ENCODE results near the gene UHRF1.

UHRF1 gene

DNA sequence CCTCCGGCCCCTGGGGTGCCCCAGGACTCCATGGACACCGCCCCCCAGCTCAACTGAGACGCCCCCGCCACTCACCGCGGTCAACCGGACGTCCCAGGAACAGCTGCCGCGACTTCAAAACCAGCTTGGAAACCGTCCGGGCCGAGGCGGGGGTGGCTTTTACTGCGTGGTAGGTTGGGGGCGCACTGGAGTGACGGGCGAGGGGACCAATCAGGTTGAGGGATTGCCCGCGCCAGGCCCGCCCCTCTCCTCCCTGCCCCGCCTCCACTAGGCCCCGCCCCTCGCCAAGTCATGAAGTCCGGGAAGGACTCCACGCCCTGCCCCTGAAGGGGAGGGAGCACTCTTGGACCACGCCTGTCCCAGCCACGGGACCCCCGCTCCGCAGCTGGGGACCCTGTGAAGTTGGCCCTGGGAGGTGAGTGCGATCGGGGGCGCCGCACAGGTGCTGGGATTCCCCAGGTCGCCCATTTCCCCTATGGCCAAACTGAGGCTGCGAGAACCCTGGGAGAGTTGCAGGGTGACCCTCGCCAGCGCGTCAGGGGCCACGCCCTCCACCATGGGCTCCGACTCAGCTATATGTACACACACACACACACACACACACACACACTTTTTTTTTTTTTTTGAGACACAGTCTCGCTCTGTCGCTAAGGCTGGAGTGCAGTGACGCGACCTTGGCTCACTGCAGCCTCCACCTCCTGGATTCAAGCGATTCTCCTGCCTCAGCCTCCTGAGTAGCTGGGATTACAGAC lies 41.6 kb upstream of the UHRF1 start, which contains the start of gene PLIN3:
PLIN3 (minus strand) TSS at position 134 of the 752 bp plus-strand sequence. CDS start 6,273 bp downstream, outside the sequence.
- H4K20me1 ChIP-seq (ENCODE audit: insufficient read depth, low read length) = no peaks in the 10 kb centered on the region
- peak within 1 kb of the TSS; percentile 89 for H3K4me3 ChIP-seq (ENCODE audit: low read length)
- H3K9me3 ChIP-seq (ENCODE audit: insufficient read depth, low read length) = no peaks in the 10 kb centered on the region
- no peaks in the 10 kb centered on the region for H3K27me3 ChIP-seq (ENCODE audit: low read depth, low read length)
- peak within 1 kb of the TSS; percentile 24 for H3K27ac ChIP-seq (ENCODE audit: low read length)
- H2AFZ ChIP-seq (ENCODE audit: low read depth, low read length) = peak within 1 kb of the TSS; percentile 60
- peak within 1 kb of the TSS; percentile 87 for H3K4me2 ChIP-seq (ENCODE audit: low read length)
- H3K9ac ChIP-seq (ENCODE audit: low read length) = peak within 1 kb of the TSS; percentile 91
- TF ChIP-seq EZH2phosphoT487 (IDR thresholded peaks at IDR 0.05; ENCODE audit: low read depth) = no peak
- TF ChIP-seq, protein P1, sequence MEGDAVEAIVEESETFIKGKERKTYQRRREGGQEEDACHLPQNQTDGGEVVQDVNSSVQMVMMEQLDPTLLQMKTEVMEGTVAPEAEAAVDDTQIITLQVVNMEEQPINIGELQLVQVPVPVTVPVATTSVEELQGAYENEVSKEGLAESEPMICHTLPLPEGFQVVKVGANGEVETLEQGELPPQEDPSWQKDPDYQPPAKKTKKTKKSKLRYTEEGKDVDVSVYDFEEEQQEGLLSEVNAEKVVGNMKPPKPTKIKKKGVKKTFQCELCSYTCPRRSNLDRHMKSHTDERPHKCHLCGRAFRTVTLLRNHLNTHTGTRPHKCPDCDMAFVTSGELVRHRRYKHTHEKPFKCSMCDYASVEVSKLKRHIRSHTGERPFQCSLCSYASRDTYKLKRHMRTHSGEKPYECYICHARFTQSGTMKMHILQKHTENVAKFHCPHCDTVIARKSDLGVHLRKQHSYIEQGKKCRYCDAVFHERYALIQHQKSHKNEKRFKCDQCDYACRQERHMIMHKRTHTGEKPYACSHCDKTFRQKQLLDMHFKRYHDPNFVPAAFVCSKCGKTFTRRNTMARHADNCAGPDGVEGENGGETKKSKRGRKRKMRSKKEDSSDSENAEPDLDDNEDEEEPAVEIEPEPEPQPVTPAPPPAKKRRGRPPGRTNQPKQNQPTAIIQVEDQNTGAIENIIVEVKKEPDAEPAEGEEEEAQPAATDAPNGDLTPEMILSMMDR (IDR thresholded peaks at IDR 0.05; ENCODE audit: low read depth, low read length) = no peak
- no peaks in the 10 kb centered on the region for H3K79me2 ChIP-seq (ENCODE audit: low read length)
- peaks cover 23% of the 10 kb centered on the region for H3K4me1 ChIP-seq (ENCODE audit: low read length)
- no peaks in the 10 kb centered on the region for H3K36me3 ChIP-seq (replicated peaks; ENCODE audit: low read depth, low read length)

DNA sequence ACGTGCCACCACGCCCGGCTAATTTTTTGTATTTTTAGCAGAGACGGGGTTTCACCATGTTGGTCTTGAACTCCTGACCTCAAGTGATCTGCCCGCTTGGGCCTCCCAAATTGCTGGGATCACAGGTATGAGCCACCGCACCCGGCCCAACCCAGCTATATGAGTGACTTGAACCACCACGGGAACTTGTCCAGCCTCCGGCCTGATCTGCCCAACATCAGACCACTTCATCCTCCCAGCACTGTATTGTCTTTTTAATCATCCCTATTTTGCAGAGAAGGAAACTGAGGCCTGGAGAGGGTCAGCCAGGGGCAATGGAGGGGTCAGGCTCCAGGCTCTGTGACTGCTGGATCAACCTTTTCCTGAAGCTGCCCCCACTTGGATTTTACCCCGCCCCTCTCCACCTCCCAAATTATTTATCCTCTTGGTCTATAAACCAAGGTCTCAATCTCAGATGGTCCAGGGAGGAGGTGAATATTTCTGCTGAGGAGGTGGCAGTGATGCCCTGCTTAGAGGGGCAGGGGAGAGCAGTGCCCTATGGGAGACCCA lies 40.9 kb upstream of the UHRF1 start:
- Histone ChIP-seq H3K27ac (ENCODE audit: low read length) (no peak overlapping the region), H3K4me2 (ENCODE audit: low read length) (peak overlapping the region; percentile 87), H3K4me3 (ENCODE audit: low read length) (peak overlapping the region; percentile 89), H3K9me3 (ENCODE audit: insufficient read depth, low read length) (no peaks in the 10 kb centered on the region), H3K27me3 (ENCODE audit: low read depth, low read length) (0 out of 2 replicates have a peak, but pooled peaks cover 1% of the 10 kb centered on the region), H3K9ac (ENCODE audit: low read length) (peak overlapping the region; percentile 59; the same call in 1 of the 2 replicates), H2AFZ (ENCODE audit: low read depth, low read length) (0 out of 2 replicates have a peak overlapping the region, but pooled peaks have one; percentile 20), H3K4me1 (ENCODE audit: low read length) (peaks cover 23% of the 10 kb centered on the region), H4K20me1 (ENCODE audit: insufficient read depth, low read length) (no peaks in the 10 kb centered on the region), H3K79me2 (ENCODE audit: low read length) (no peaks in the 10 kb centered on the region), H3K36me3 (replicated peaks; ENCODE audit: low read depth, low read length) (no peaks in the 10 kb centered on the region)
- TF ChIP-seq EZH2phosphoT487 (IDR thresholded peaks at IDR 0.05; ENCODE audit: low read depth) = no peak
- TF ChIP-seq, protein P1 (IDR thresholded peaks at IDR 0.05; ENCODE audit: low read depth, low read length) = no peak

DNA sequence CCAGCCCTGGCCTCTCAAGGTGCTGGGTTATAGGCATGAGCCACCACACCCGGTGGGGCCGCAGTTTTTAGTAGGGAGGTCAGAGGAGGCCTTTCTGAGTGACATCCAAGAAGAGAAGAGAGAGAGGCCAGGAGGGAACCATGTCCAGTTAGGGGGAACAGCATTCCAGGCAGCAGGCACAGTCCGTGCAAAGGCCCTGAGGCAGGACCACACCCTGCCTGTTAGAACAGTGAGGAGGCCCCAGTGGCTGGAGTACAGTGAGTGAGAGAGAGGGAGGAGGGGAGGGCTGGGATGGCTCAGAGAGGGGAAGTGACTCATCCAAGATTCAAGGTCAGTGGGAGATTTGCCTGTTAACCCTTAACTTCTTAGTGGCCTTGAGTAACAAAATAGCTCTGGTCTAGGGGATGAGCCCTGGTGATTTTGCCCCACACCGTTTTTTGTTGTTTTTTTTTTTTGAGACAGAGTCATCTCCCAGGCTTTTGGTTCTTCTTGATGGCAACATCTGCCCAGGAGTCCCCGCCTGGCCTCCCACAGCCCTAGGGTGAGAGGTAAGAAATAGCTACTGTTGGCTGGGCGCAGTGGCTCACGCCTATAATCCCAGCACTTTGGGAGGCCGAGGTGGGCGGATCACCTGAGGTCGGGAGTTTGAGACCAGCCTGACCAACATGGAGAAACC lies 39.1 kb upstream of the UHRF1 start:
- no peak overlapping the region for H2AFZ ChIP-seq (ENCODE audit: low read depth, low read length)
- H3K79me2 ChIP-seq (ENCODE audit: low read length) = no peaks in the 10 kb centered on the region
- H3K27me3 ChIP-seq (ENCODE audit: low read depth, low read length) = peaks cover 10% of the 10 kb centered on the region; the same call in 1 of the 2 replicates
- no peak overlapping the region for H3K4me3 ChIP-seq (ENCODE audit: low read length)
- no peaks in the 10 kb centered on the region for H3K9me3 ChIP-seq (ENCODE audit: insufficient read depth, low read length)
- no peak for TF ChIP-seq EZH2phosphoT487 (IDR thresholded peaks at IDR 0.05; ENCODE audit: low read depth)
- TF ChIP-seq, protein P1 (IDR thresholded peaks at IDR 0.05; ENCODE audit: low read depth, low read length) = no peak
- no peak overlapping the region for H3K27ac ChIP-seq (ENCODE audit: low read length)
- H3K4me2 ChIP-seq (ENCODE audit: low read length) = peak overlapping the region; percentile 12; the same call in 1 of the 2 replicates
- no peak overlapping the region for H3K9ac ChIP-seq (ENCODE audit: low read length)
- H3K4me1 ChIP-seq (ENCODE audit: low read length) = peaks cover 23% of the 10 kb centered on the region
- H4K20me1 ChIP-seq (ENCODE audit: insufficient read depth, low read length) = no peaks in the 10 kb centered on the region
- H3K36me3 ChIP-seq (replicated peaks; ENCODE audit: low read depth, low read length) = no peaks in the 10 kb centered on the region

DNA sequence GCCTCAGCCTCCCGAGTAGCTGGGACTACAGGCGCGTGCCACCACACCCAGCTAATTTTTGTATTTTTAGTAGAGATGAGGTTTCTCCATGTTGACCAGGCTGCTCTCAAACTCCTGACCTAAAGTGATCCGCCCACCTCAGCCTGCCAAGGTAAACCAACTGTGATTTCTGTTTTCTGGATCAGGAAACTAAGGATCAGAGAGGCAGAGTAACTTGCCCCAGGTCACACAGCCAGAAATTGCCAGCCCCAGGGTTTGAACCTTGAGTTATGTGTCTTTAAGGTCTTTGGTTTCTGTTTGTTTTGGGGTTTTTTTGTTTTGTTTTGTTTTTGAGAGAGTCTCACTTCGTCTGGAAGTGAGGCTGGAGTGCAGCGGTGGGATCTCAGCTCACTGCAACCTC lies 37.6 kb upstream of the UHRF1 start:
- TF ChIP-seq EZH2phosphoT487 (IDR thresholded peaks at IDR 0.05; ENCODE audit: low read depth) = no peak
- TF ChIP-seq, protein P1 (IDR thresholded peaks at IDR 0.05; ENCODE audit: low read depth, low read length) = no peak

More for the DNA sequence above, 37.6 kb upstream of the UHRF1 start:
- no peak overlapping the region for H2AFZ ChIP-seq (ENCODE audit: low read depth, low read length)
- H3K36me3 ChIP-seq (replicated peaks; ENCODE audit: low read depth, low read length) = no peaks in the 10 kb centered on the region
- H3K4me2 ChIP-seq (ENCODE audit: low read length) = no peak overlapping the region
- no peaks in the 10 kb centered on the region for H4K20me1 ChIP-seq (ENCODE audit: insufficient read depth, low read length)
- no peaks in the 10 kb centered on the region for H3K79me2 ChIP-seq (ENCODE audit: low read length)
- H3K9ac ChIP-seq (ENCODE audit: low read length) = no peak overlapping the region
- no peaks in the 10 kb centered on the region for H3K9me3 ChIP-seq (ENCODE audit: insufficient read depth, low read length)
- peaks cover 18% of the 10 kb centered on the region for H3K4me1 ChIP-seq (ENCODE audit: low read length)
- H3K4me3 ChIP-seq (ENCODE audit: low read length) = no peak overlapping the region
- peaks cover 10% of the 10 kb centered on the region; the same call in 1 of the 2 replicates for H3K27me3 ChIP-seq (ENCODE audit: low read depth, low read length)
- H3K27ac ChIP-seq (ENCODE audit: low read length) = no peak overlapping the region
